ENCODE data around the gene TMX2.
"Not testable (repeated sequence)": the region's sequence is repeated elsewhere in the genome, so short reads cannot be mapped to it uniquely, and the experiment has no call there.

Gene TMX2

GRCh38 chr11:57681168-57681567, 31.2 kb upstream of the TMX2 start:
- peaks cover 71% of the 10 kb centered on the region for H3K36me3 ChIP-seq (ENCODE audit: control insufficient read depth, insufficient read depth, low read length)
- H3K4me3 ChIP-seq (ENCODE audit: low read depth, low read length) = no peak overlapping the region
- H3K27ac ChIP-seq (ENCODE audit: low read depth, low read length) = no peak overlapping the region
- no peaks in the 10 kb centered on the region for H3K4me1 ChIP-seq (ENCODE audit: control insufficient read depth, insufficient read depth, low read length)
- H3K9me3 ChIP-seq (ENCODE audit: control insufficient read depth, insufficient read depth, low read length) = no peaks in the 10 kb centered on the region
- no peak overlapping the region for H3K9ac ChIP-seq (ENCODE audit: low read depth, low read length)
- H3K27me3 ChIP-seq (ENCODE audit: control insufficient read depth, insufficient read depth, low read length) = no peaks in the 10 kb centered on the region

- H3K9ac ChIP-seq (ENCODE audit: low read depth, low read length); H3K27me3 ChIP-seq (ENCODE audit: control insufficient read depth, insufficient read depth, low read length); H3K9me3 ChIP-seq (ENCODE audit: control insufficient read depth, insufficient read depth, low read length); H3K4me1 ChIP-seq (ENCODE audit: control insufficient read depth, insufficient read depth, low read length); H3K27ac ChIP-seq (ENCODE audit: low read depth, low read length); H3K4me3 ChIP-seq (ENCODE audit: low read depth, low read length): not testable (repeated sequence)
- H3K36me3 ChIP-seq (ENCODE audit: control insufficient read depth, insufficient read depth, low read length) = peaks cover 91% of the 10 kb centered on the region
Measured at GRCh38 chr11:57690474-57690873, 21.9 kb upstream of the TMX2 start.

GRCh38 chr11:57698843-57699365, 13.5 kb upstream of the TMX2 start:
- no peaks in the 10 kb centered on the region for H3K9me3 ChIP-seq (ENCODE audit: control insufficient read depth, insufficient read depth, low read length)
- H3K4me1 ChIP-seq (ENCODE audit: control insufficient read depth, insufficient read depth, low read length) = no peaks in the 10 kb centered on the region
- H3K4me3 ChIP-seq (ENCODE audit: low read depth, low read length) = no peak overlapping the region
- no peaks in the 10 kb centered on the region for H3K27me3 ChIP-seq (ENCODE audit: control insufficient read depth, insufficient read depth, low read length)
- H3K36me3 ChIP-seq (ENCODE audit: control insufficient read depth, insufficient read depth, low read length) = peaks cover 85% of the 10 kb centered on the region
- H3K9ac ChIP-seq (ENCODE audit: low read depth, low read length) = no peak overlapping the region
- H3K27ac ChIP-seq (ENCODE audit: low read depth, low read length) = no peak overlapping the region

- Histone ChIP-seq H3K36me3 (ENCODE audit: control insufficient read depth, insufficient read depth, low read length) (peaks cover 87% of the 10 kb centered on the region), H3K9me3 (ENCODE audit: control insufficient read depth, insufficient read depth, low read length) (no peaks in the 10 kb centered on the region), H3K4me1 (ENCODE audit: control insufficient read depth, insufficient read depth, low read length) (no peaks in the 10 kb centered on the region)
Measured at GRCh38 chr11:57699813-57700212, 12.6 kb upstream of the TMX2 start.

DNA sequence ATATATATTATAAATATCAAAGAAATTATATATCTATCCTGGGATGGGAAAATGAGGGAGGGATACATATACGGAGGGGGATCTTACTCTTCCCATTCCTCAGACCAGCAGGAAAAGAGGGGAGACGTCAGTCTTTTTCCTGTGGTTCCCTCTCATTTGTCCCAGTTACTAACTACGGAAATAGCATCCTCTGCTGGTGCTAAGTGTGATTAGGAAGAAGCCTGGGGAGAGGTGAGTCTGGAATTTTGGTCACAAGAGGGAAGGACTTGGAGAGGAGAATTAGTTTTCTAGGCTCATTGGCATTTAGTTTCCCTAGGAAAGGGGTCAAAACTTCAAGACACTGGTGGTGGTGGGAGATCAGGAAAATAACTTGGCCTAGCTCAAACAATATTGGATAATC, 12.0 kb upstream of the TMX2 start:
- Histone ChIP-seq H3K27ac (ENCODE audit: low read depth, low read length) (no peak overlapping the region), H3K9me3 (ENCODE audit: control insufficient read depth, insufficient read depth, low read length) (no peaks in the 10 kb centered on the region), H3K4me3 (ENCODE audit: low read depth, low read length) (no peak overlapping the region), H3K9ac (ENCODE audit: low read depth, low read length) (no peak overlapping the region), H3K27me3 (ENCODE audit: control insufficient read depth, insufficient read depth, low read length) (no peaks in the 10 kb centered on the region), H3K4me1 (ENCODE audit: control insufficient read depth, insufficient read depth, low read length) (no peaks in the 10 kb centered on the region), H3K36me3 (ENCODE audit: control insufficient read depth, insufficient read depth, low read length) (peaks cover 84% of the 10 kb centered on the region)

More at GRCh38 chr11:57699813-57700212, 12.6 kb upstream of the TMX2 start:
- Histone ChIP-seq H3K4me3 (ENCODE audit: low read depth, low read length) (no peak overlapping the region), H3K27ac (ENCODE audit: low read depth, low read length) (no peak overlapping the region), H3K27me3 (ENCODE audit: control insufficient read depth, insufficient read depth, low read length) (no peaks in the 10 kb centered on the region), H3K9ac (ENCODE audit: low read depth, low read length) (no peak overlapping the region)

- Histone ChIP-seq H3K27ac (ENCODE audit: low read depth, low read length) (no peak overlapping the region), H3K4me1 (ENCODE audit: control insufficient read depth, insufficient read depth, low read length) (no peaks in the 10 kb centered on the region), H3K9me3 (ENCODE audit: control insufficient read depth, insufficient read depth, low read length) (no peaks in the 10 kb centered on the region), H3K4me3 (ENCODE audit: low read depth, low read length) (no peak overlapping the region), H3K27me3 (ENCODE audit: control insufficient read depth, insufficient read depth, low read length) (no peaks in the 10 kb centered on the region), H3K36me3 (ENCODE audit: control insufficient read depth, insufficient read depth, low read length) (peaks cover 67% of the 10 kb centered on the region), H3K9ac (ENCODE audit: low read depth, low read length) (no peak overlapping the region)
Measured at GRCh38 chr11:57703341-57703740, 9.1 kb upstream of the TMX2 start.

GRCh38 chr11:57704932-57705331, 7.5 kb upstream of the TMX2 start:
- Histone ChIP-seq H3K27ac (ENCODE audit: low read depth, low read length) (no peak overlapping the region), H3K9me3 (ENCODE audit: control insufficient read depth, insufficient read depth, low read length) (no peaks in the 10 kb centered on the region), H3K27me3 (ENCODE audit: control insufficient read depth, insufficient read depth, low read length) (no peaks in the 10 kb centered on the region), H3K9ac (ENCODE audit: low read depth, low read length) (no peak overlapping the region), H3K4me1 (ENCODE audit: control insufficient read depth, insufficient read depth, low read length) (no peaks in the 10 kb centered on the region), H3K36me3 (ENCODE audit: control insufficient read depth, insufficient read depth, low read length) (peaks cover 57% of the 10 kb centered on the region), H3K4me3 (ENCODE audit: low read depth, low read length) (no peak overlapping the region)

DNA sequence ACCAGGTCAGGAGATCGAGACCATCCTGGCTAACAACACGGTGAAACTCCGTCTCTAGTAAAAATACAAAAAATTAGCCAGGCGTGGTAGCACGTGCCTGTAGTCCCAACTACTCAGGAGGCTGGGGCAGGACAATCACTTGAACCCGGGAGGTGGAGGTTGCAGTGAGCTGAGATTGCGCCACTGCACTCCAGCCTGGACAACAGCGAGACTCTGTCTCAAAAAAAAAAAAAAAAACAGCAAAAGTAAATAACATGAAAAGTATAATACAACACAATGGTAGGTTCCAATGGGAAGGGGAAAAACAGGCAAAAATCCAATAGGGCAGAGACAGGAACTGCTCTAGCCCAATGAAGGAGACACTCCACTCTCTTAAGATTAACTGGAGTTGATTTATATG, 7.0 kb upstream of the TMX2 start:
- not testable (repeated sequence) for H3K27ac ChIP-seq (ENCODE audit: low read depth, low read length); H3K9ac ChIP-seq (ENCODE audit: low read depth, low read length); H3K4me3 ChIP-seq (ENCODE audit: low read depth, low read length); H3K4me1 ChIP-seq (ENCODE audit: control insufficient read depth, insufficient read depth, low read length); H3K27me3 ChIP-seq (ENCODE audit: control insufficient read depth, insufficient read depth, low read length); H3K9me3 ChIP-seq (ENCODE audit: control insufficient read depth, insufficient read depth, low read length)
- peaks cover 54% of the 10 kb centered on the region for H3K36me3 ChIP-seq (ENCODE audit: control insufficient read depth, insufficient read depth, low read length)

DNA sequence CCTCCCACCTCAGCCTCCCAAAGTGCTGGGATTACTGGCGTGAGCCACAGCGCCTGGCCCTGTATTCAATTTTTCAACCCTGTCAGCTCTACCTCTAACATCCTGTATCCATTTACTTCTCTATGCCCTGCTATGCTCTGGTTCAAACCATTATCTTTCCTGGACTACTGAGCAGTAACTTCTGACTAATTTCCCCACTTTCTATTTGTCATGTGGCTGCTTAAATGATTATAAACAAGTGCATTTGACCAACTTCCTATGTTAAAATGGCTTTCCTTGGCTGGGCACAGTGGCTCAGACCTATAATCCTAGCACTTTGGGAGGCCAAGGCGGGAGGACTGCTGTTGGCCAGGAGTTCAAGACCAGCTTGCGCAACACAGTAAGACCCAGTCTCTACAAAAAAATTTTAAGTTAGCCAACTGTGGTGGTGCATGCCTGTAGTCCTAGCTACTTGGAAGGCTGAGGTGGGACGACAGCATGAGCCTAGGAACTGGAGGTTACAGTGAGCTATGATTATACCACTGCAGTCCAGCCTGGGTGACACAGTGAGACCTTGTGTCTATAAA, 2.5 kb upstream of the TMX2 start:
- peaks cover 17% of the 10 kb centered on the region; the same call in 1 of the 2 replicates for H3K36me3 ChIP-seq (ENCODE audit: control insufficient read depth, insufficient read depth, low read length)
- no peaks in the 10 kb centered on the region for H3K9me3 ChIP-seq (ENCODE audit: control insufficient read depth, insufficient read depth, low read length)
- H3K4me1 ChIP-seq (ENCODE audit: control insufficient read depth, insufficient read depth, low read length) = peaks cover 8% of the 10 kb centered on the region
- no peak overlapping the region for H3K4me3 ChIP-seq (ENCODE audit: low read depth, low read length)
- no peak overlapping the region for H3K27ac ChIP-seq (ENCODE audit: low read depth, low read length)
- no peak overlapping the region for H3K9ac ChIP-seq (ENCODE audit: low read depth, low read length)
- no peaks in the 10 kb centered on the region for H3K27me3 ChIP-seq (ENCODE audit: control insufficient read depth, insufficient read depth, low read length)

GRCh38 chr11:57711414-57712255, 758 bp upstream of the TMX2 start, which contains the start of gene MED19:
MED19 (minus strand) TSS chr11:57712215; CDS start chr11:57712179, 36 bp downstream.
- H3K27me3 ChIP-seq (ENCODE audit: control insufficient read depth, insufficient read depth, low read length) = no peaks in the 10 kb centered on the region
- H3K4me1 ChIP-seq (ENCODE audit: control insufficient read depth, insufficient read depth, low read length) = peaks cover 8% of the 10 kb centered on the region
- no peaks in the 10 kb centered on the region for H3K9me3 ChIP-seq (ENCODE audit: control insufficient read depth, insufficient read depth, low read length)
- peak within 1 kb of the TSS; percentile 97 for H3K4me3 ChIP-seq (ENCODE audit: low read depth, low read length)
- peak within 1 kb of the TSS; percentile 97 for H3K27ac ChIP-seq (ENCODE audit: low read depth, low read length)
- H3K36me3 ChIP-seq (ENCODE audit: control insufficient read depth, insufficient read depth, low read length) = 0 out of 2 replicates have a peak, but pooled peaks cover 14% of the 10 kb centered on the region
- H3K9ac ChIP-seq (ENCODE audit: low read depth, low read length) = peak within 1 kb of the TSS; percentile 94

DNA sequence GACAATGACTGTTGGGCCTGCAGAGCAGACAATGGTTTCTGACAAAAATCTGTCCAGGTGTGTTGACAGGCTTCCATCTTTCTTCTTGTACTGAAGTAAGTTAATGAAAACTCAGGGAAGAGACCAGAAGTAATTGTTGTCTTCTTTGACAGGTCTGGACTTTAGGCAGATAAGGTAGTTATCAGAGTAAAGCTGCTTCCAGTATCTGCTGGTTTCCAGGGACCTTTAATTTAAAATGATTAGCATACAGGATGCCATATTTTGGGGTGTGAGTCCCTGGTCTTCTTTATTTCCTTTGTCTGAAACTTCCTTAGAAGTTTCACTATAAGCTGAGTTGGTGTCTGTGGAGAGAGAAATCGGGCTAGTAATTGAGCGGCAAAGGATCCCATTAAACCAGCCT, 1.4 kb downstream of the TMX2 start:
- H3K4me1 ChIP-seq (ENCODE audit: control insufficient read depth, insufficient read depth, low read length) = peaks cover 8% of the 10 kb centered on the region

More for the DNA sequence above, 1.4 kb downstream of the TMX2 start:
- 0 out of 2 replicates have a peak, but pooled peaks cover 4% of the 10 kb centered on the region for H3K9me3 ChIP-seq (ENCODE audit: control insufficient read depth, insufficient read depth, low read length)
- H3K4me3 ChIP-seq (ENCODE audit: low read depth, low read length) = peak overlapping the region; percentile 97
- H3K27ac ChIP-seq (ENCODE audit: low read depth, low read length) = no peak overlapping the region
- H3K9ac ChIP-seq (ENCODE audit: low read depth, low read length) = no peak overlapping the region; the same call in 1 of the 2 replicates
- no peaks in the 10 kb centered on the region for H3K27me3 ChIP-seq (ENCODE audit: control insufficient read depth, insufficient read depth, low read length)
- H3K36me3 ChIP-seq (ENCODE audit: control insufficient read depth, insufficient read depth, low read length) = peaks cover 16% of the 10 kb centered on the region

All from HUES48 (cell line).